Thymus (tissue), 11 donors: Measurements from ENCODE around the gene LBP. TPM values are rescaled to one million over a fixed set of nuclear protein-coding genes. Genes with fewer than 3 reads are reported as not detected.
"Not testable (repeated sequence)": the region's sequence is repeated elsewhere in the genome, so short reads cannot be mapped to it uniquely, and the experiment has no call there.

ENCODE experiments used
- DNase-seq, 9 donors: peaks; one replicate each; pipeline ENCODE4 v3.0.0-alpha.2; 2013; ENCODE audit warnings: low spot score in 9 of 9, low read depth in 6 of 9, missing footprints in 1 of 9
- H3K27ac ChIP-seq, 2 donors: one replicate each; pipeline ENCODE4 v1.5.1; 2013; ENCODE audit warnings: control low read depth in 1 of 2, low read depth in 1 of 2, low read length in 1 of 2, mild to moderate bottlenecking in 1 of 2, moderate library complexity in 1 of 2
- H3K27me3 ChIP-seq, 2 donors: one replicate each; pipeline ENCODE4 v1.5.1; 2013; ENCODE audit warnings: low read length in 1 of 2; ENCODE audit not compliant: control insufficient read depth in 2 of 2, insufficient read depth in 1 of 2
- H3K36me3 ChIP-seq, 2 donors: one replicate each; pipeline ENCODE4 v1.5.1; 2013; ENCODE audit warnings: low read length in 1 of 2, mild to moderate bottlenecking in 1 of 2, moderate library complexity in 1 of 2; ENCODE audit not compliant: control insufficient read depth in 2 of 2, insufficient read depth in 2 of 2
- H3K4me1 ChIP-seq, 2 donors: one replicate each; pipeline ENCODE4 v1.5.1; 2013; ENCODE audit warnings: low read length in 2 of 2; ENCODE audit not compliant: control insufficient read depth in 2 of 2, insufficient read depth in 2 of 2
- H3K4me3 ChIP-seq, 2 donors: one replicate each; pipeline ENCODE4 v1.5.1; 2013; ENCODE audit warnings: low read length in 2 of 2, control low read depth in 1 of 2, mild to moderate bottlenecking in 1 of 2
- H3K9me3 ChIP-seq, 2 donors: one replicate each; pipeline ENCODE4 v1.5.1; 2013; ENCODE audit warnings: low read length in 1 of 2, mild to moderate bottlenecking in 1 of 2; ENCODE audit not compliant: control insufficient read depth in 2 of 2, insufficient read depth in 1 of 2
- WGBS: extraction: QIAGEN DNeasy Blood & Tissue Kit; methylation state at CpG from one replicate; pipeline ENCODE4 v1.1.7; 2013; 5-methylcytosine and 5-hydroxymethylcytosine counted together
- polyA plus RNA-seq: library from polyadenylated mRNA; stranded (reverse); fragments of 200-250 nt; gene quantifications from one replicate; pipeline ENCODE4 v1.2.3, GENCODE V29; 2013
- total RNA-seq: library from RNA; stranded (reverse); fragments of 120-200 nt; gene quantifications from one replicate; pipeline ENCODE4 v1.2.4, GENCODE V29; 2013
- donor health status: healthy.

The LBP gene
- total and polyA plus RNA-seq, 2 donors, result 0.09 to 0.32 TPM

DNA sequence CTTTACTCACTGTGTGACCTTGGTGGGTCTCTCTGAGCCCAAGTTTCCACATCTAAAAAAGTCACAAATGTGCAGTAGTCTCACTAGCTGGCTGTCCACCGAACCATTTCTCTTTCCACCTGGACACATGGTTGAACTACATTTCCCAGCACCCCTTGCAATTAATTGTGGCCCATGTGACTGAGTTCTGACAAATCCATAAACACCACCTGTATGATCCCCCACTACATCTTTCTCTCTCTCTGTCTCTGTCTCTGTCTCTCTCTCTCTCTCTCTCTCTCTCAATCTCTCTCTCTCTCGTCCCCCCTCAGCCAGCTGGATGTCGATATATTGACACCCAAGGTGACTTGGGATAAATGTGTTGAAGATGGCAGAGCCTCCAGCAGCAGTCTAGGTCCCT is 46.1 kb downstream of the LBP start:
- Histone ChIP-seq H3K4me3 (no peak overlapping the region), H3K27me3 (no peaks in the 10 kb centered on the region), H3K36me3 (no peaks in the 10 kb centered on the region), H3K4me1 (no peaks in the 10 kb centered on the region), H3K9me3 (no peaks in the 10 kb centered on the region), H3K27ac (no peak overlapping the region)
- no peak for DNase-seq
- WGBS, result 76% methylated on average over 3 of the region's 3 CpGs

DNA sequence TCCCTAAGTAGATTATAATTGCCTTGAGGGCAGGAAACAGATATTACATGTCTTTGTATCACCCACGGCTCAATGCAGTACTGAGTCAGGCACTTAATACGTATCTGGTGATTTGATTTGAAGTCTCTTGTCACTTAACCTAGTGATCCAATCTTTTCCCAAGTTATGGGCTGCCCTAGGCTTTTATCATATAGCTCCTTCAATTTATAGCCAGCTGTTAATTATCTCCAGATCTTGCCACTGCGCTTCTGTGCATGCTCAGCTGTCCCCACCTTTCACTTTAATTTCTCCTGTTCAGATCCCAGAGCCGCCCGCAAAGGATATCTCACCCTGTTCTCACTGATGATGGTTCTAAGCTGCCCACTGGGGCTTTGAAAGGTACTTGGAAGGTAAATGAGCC is 47.0 kb downstream of the LBP start:
- Histone ChIP-seq H3K36me3 (no peaks in the 10 kb centered on the region), H3K27me3 (no peaks in the 10 kb centered on the region), H3K9me3 (no peaks in the 10 kb centered on the region), H3K4me1 (no peaks in the 10 kb centered on the region), H3K27ac (no peak overlapping the region), H3K4me3 (no peak overlapping the region)
- DNase-seq, result no peak
- 97% methylated on average over 5 of the region's 5 CpGs for WGBS

DNA sequence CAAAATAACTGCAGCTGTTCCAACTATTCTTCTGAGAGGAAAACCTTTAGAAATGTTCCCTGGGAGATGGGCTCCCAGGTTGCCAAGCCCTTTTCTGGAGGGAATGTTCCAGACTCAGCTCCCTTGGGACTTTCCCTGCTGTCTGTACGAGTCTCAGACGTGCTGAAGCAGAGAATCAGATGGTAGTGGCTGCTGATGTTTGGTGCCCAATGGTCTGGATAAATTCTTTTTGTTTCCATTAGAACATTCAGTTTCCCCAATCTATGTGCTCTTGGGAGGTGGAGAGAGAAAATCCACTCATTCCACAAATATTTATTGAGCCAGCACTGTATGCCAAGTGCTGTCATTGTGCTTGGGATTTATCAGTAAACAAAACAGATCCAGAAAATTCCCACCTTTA is 48.9 kb downstream of the LBP start:
- no peaks in the 10 kb centered on the region for H3K4me1 ChIP-seq

DNA sequence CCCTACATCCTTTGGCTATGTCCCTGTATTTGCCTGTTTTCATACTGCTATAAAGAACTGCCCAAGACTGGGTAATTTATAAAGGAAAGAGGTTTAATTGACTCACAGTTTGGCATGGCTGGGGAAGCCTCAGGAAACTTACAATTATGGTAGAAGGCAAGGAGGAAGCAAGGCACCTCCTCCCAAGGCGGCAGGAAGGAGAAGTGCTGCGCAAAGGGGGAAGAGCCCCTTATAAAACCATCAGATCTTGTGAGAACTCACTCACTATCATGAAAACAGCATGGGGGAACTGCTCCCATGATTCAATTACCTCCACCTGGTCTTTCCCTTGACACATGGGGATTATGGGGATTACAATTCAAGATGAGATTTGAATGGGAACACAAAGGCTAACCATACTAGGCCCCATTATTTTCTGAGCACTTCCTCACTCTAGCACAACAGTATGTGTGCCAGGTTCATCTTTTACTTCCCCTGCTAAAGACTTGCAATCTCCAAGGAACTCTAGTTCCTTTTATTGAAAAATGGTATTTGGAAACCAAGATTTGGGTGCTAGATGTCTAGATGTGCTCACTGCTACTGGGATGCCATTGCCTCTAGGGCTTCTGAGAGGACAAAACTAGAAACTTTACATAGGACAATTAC is 49.6 kb downstream of the LBP start:
- not testable (repeated sequence) for H3K27me3 ChIP-seq, H3K36me3 ChIP-seq, H3K27ac ChIP-seq, DNase-seq, H3K4me1 ChIP-seq, H3K9me3 ChIP-seq, H3K4me3 ChIP-seq
- WGBS, result 73% methylated on average over 2 of the region's 2 CpGs

More for the DNA sequence above, 48.9 kb downstream of the LBP start:
- Histone ChIP-seq H3K9me3 (no peaks in the 10 kb centered on the region), H3K27me3 (no peaks in the 10 kb centered on the region), H3K4me3 (no peak overlapping the region), H3K27ac (no peak overlapping the region), H3K36me3 (no peaks in the 10 kb centered on the region)
- no peak for DNase-seq
- 84% methylated on average over 2 of the region's 2 CpGs for WGBS

DNA sequence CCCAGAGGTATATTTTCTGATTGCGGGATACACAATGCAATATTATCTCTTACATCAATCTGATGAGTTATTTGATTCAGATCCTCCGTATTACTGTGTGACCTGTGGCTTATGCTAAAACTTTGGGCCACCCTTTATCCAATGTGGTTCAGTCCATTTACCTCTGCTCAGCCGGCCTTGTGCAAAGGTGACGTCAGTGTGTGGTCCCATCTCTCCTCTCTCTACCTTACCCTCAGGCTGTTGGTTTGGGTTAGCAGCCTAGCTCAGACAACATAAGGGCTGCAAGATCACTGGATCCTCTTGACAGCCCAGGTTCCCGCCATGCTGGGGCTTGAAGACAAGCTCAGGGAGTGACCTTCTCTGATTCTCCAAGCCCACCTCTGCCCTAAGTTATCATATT is 55.8 kb downstream of the LBP start:
- H3K27ac ChIP-seq, result no peak overlapping the region
- H3K4me3 ChIP-seq, result no peak overlapping the region

DNA sequence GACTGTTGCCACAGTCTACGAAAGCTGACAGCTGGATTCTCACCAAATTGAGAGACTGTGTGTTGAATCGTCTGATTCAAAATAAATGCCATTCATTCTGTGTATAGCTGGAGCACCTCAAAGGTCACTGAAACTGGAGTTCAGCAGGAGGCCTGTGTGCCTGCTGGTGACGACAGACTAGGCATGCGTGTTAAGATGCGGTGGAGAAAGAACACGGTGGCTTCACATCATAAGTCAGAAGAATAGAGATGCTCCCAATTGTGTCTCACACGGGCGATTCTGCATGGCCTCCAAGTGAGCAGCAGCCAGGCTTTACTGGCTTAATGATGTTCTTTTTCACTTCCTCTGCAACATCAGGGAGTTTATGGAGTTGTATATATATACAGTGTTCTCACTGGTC is 56.5 kb downstream of the LBP start:
- no peaks in the 10 kb centered on the region for H3K27me3 ChIP-seq
- H3K4me1 ChIP-seq, result no peaks in the 10 kb centered on the region
- 97% methylated on average over 8 of the region's 8 CpGs for WGBS
- H3K36me3 ChIP-seq, result no peaks in the 10 kb centered on the region
- DNase-seq, result no peak
- no peak overlapping the region for H3K27ac ChIP-seq
- no peaks in the 10 kb centered on the region for H3K9me3 ChIP-seq
- H3K4me3 ChIP-seq, result no peak overlapping the region

More for the DNA sequence above, 55.8 kb downstream of the LBP start:
- no peaks in the 10 kb centered on the region for H3K4me1 ChIP-seq
- H3K36me3 ChIP-seq, result no peaks in the 10 kb centered on the region
- no peaks in the 10 kb centered on the region for H3K9me3 ChIP-seq
- H3K27me3 ChIP-seq, result no peaks in the 10 kb centered on the region
- WGBS, result 97% methylated on average over 5 of the region's 5 CpGs
- DNase-seq, result no peak

DNA sequence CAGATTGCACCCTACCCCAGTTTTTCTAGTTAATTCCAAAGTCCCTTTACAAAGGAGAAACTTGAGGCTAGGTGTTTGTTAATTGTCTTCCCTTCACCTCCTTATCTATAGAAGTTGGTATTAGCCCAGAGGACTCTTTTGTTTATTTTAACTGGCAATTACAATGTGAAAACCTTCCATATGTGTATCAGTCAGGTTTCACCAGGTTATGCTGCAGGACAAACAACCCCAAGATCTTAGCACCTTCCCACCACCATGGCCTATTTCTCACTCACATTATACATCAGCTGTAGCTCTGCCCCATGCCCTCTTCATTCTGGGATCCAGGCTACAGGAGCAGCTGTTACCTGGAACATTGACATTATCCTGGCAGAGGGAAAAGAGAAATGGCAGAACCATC is 57.7 kb downstream of the LBP start:
- H3K9me3 ChIP-seq, result no peaks in the 10 kb centered on the region
- no peaks in the 10 kb centered on the region for H3K27me3 ChIP-seq
- H3K36me3 ChIP-seq, result peaks cover 3 to 4% of the 10 kb centered on the region in 2 donors
- no peak overlapping the region for H3K27ac ChIP-seq
- no peak overlapping the region for H3K4me3 ChIP-seq
- no peaks in the 10 kb centered on the region for H3K4me1 ChIP-seq
- no peak for DNase-seq

DNA sequence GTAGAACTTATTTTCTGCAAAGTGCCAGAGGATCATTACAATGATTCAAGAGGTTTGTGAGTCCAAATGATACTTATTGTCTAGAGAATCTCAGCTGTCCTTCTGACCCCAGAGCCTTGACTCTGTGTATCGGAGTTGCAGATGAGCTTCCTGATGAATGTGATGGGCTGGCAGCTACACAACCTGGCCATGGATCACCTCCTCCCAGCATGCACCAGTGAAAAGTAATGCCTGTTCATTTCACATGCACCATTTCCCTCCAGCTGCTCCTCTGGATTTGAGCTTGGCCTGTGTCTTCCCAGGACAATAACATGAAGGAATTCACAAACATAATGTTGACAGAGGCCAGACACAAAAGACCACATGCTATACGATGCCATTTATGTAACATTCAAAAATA is 58.9 kb downstream of the LBP start:
- Histone ChIP-seq H3K27me3 (no peaks in the 10 kb centered on the region), H3K27ac (no peak overlapping the region), H3K4me1 (no peaks in the 10 kb centered on the region), H3K9me3 (no peaks in the 10 kb centered on the region), H3K4me3 (no peak overlapping the region), H3K36me3 (peaks cover 3 to 4% of the 10 kb centered on the region in 2 donors)
- no peak for DNase-seq
- 93% methylated on average over 2 of the region's 2 CpGs for WGBS

DNA sequence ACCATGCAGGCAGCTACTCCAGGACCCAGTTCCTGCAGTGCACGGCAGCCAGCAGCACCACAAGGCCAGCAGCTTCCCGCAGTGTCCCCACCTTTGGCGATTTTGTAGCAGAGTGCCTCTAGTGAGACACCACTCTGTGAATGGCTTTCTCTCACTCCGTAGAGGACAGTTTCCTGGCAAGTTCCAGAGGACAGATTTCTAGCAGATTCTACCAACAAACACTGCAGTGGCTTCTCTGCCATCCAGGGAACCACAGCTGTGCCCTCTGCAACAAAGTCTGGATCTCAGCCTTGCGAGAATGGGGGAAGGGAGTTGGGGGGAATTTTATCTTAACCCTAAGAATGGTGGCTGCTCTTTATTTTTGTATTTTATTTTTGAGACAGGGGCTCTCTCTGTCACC is 60.2 kb downstream of the LBP start:
- 98% methylated on average over 5 of the region's 5 CpGs for WGBS
- Histone ChIP-seq H3K9me3 (no peaks in the 10 kb centered on the region), H3K27ac (no peak overlapping the region), H3K4me1 (no peaks in the 10 kb centered on the region), H3K27me3 (no peaks in the 10 kb centered on the region), H3K4me3 (no peak overlapping the region), H3K36me3 (peaks cover 4 to 6% of the 10 kb centered on the region in 2 donors)
- DNase-seq, result no peak

DNA sequence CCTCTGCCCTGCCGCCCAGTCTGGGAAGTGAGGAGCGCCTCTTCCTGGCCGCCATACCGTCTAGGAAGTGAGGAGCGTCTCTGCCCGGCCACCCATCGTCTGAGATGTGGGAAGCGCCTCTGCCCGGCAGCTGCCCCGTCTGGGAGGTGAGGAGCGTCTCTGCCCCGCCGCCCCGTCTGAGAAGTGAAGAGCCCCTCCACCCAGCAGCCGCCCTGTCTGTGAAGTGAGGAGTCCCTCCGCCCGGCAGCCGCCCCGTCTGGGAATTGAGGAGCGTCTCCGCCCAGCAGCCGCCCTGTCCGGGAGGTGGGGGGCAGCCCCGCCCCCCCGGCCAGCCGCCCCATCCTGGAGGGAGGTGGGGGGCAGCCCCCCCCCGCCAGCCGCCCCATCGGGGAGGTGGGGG is 61.0 kb downstream of the LBP start:
- DNase-seq, result no peak

More for the DNA sequence above, 61.0 kb downstream of the LBP start:
- Histone ChIP-seq H3K27ac (no peak overlapping the region), H3K36me3 (peaks cover 4 to 6% of the 10 kb centered on the region in 2 donors), H3K4me1 (no peaks in the 10 kb centered on the region), H3K4me3 (no peak overlapping the region), H3K9me3 (no peaks in the 10 kb centered on the region), H3K27me3 (no peaks in the 10 kb centered on the region)
- WGBS, result 98% methylated on average over 29 of the region's 29 CpGs
